ENCODE data around the gene HLA-B.

The HLA-B gene

GRCh38 chr6:31353384-31353945 lies 3.5 kb downstream of the HLA-B start:
- DNase-seq (ENCODE audit: low read depth in 2 of 2, low spot score in 1 of 2) = no peak

- DNase-seq (ENCODE audit: low read depth in 2 of 2, low spot score in 1 of 2) = no peak
Observed at GRCh38 chr6:31352683-31353383, 4.1 kb downstream of the HLA-B start.

GRCh38 chr6:31352310-31352682 lies 4.7 kb downstream of the HLA-B start:
- no peak for DNase-seq (ENCODE audit: low read depth in 2 of 2, low spot score in 1 of 2)

- DNase-seq (ENCODE audit: low read depth in 2 of 2, low spot score in 1 of 2) = no peak
Observed at GRCh38 chr6:31351401-31352309, 5.3 kb downstream of the HLA-B start.

- no peak for DNase-seq (ENCODE audit: low read depth in 2 of 2, low spot score in 1 of 2)
Observed at GRCh38 chr6:31351033-31351380, 6.0 kb downstream of the HLA-B start.

GRCh38 chr6:31350196-31351032 lies 6.6 kb downstream of the HLA-B start:
- DNase-seq (ENCODE audit: low read depth in 2 of 2, low spot score in 1 of 2) = no peak

GRCh38 chr6:31349301-31349700 lies 7.7 kb downstream of the HLA-B start:
- DNase-seq (ENCODE audit: low read depth in 2 of 2, low spot score in 1 of 2) = no peak

GRCh38 chr6:31345026-31345730 lies 11.8 kb downstream of the HLA-B start:
- no peak for DNase-seq (ENCODE audit: low read depth in 2 of 2, low spot score in 1 of 2)

- no peak for DNase-seq (ENCODE audit: low read depth in 2 of 2, low spot score in 1 of 2)
Observed at GRCh38 chr6:31340228-31340627, 16.8 kb downstream of the HLA-B start.

- DNase-seq (ENCODE audit: low read depth in 2 of 2, low spot score in 1 of 2) = no peak
Observed at GRCh38 chr6:31339210-31339609, 17.8 kb downstream of the HLA-B start.

GRCh38 chr6:31336896-31337496 lies 20.0 kb downstream of the HLA-B start:
- DNase-seq (ENCODE audit: low read depth in 2 of 2, low spot score in 1 of 2) = no peak

- no peak for DNase-seq (ENCODE audit: low read depth in 2 of 2, low spot score in 1 of 2)
Observed at GRCh38 chr6:31332637-31333602, 24.1 kb downstream of the HLA-B start.

GRCh38 chr6:31328355-31328960 lies 28.5 kb downstream of the HLA-B start:
- no peak for DNase-seq (ENCODE audit: low read depth in 2 of 2, low spot score in 1 of 2)

- no peak for DNase-seq (ENCODE audit: low read depth in 2 of 2, low spot score in 1 of 2)
Observed at GRCh38 chr6:31321820-31322219, 35.2 kb downstream of the HLA-B start.

- no peak for DNase-seq (ENCODE audit: low read depth in 2 of 2, low spot score in 1 of 2)
Observed at GRCh38 chr6:31321005-31321707, 35.8 kb downstream of the HLA-B start.

- DNase-seq (ENCODE audit: low read depth in 2 of 2, low spot score in 1 of 2) = no peak
Observed at GRCh38 chr6:31317036-31317435, 39.9 kb downstream of the HLA-B start.

GRCh38 chr6:31309641-31310040 lies 47.3 kb downstream of the HLA-B start:
- DNase-seq (ENCODE audit: low read depth in 2 of 2, low spot score in 1 of 2) = no peak

GRCh38 chr6:31308845-31309175 lies 48.2 kb downstream of the HLA-B start:
- no peak for DNase-seq (ENCODE audit: low read depth in 2 of 2, low spot score in 1 of 2)

Measured in stimulated activated CD8-positive, alpha-beta memory T cell treated with anti-CD3 and anti-CD28 coated beads, Interleukin-4, amount 100 ng/mL, for 4 hours (primary cell).